Gastrocnemius medialis (tissue), 4 donors: ENCODE results near the gene RGS17. TPM values are rescaled to one million over a fixed set of nuclear protein-coding genes. Genes with fewer than 3 reads are reported as not detected.
"Not testable (repeated sequence)": the region's sequence is repeated elsewhere in the genome, so short reads cannot be mapped to it uniquely, and the experiment has no call there.

Experiments
- ATAC-seq, 2 donors: fragments of 150-250 bp; one replicate each; pipeline ENCODE4 v1.9.1; 2016
- DNase-seq, 2 donors: peaks; one replicate each; pipeline ENCODE4 v3.0.0-alpha.2; 2019
- H3K27ac ChIP-seq, 4 donors: fragments of 200-600 bp; sonication (generic); 1 replicate in 1 of 4; 2 replicates in 3 of 4; pipeline ENCODE4 v1.5.1; 2016 to 2018; ENCODE audit warnings: mild to moderate bottlenecking in 2 of 4, moderate library complexity in 1 of 4
- H3K27me3 ChIP-seq, 3 donors: fragments of 200-600 bp; sonication (generic) in 2 of 3; 1 replicate in 1 of 3; 2 replicates in 2 of 3; pipeline versions ENCODE4 v1.5.1 to v1.6.0; 2016 to 2019; ENCODE audit warnings: mild to moderate bottlenecking in 1 of 3, moderate library complexity in 1 of 3
- H3K36me3 ChIP-seq, 2 donors: fragments of 200-600 bp; sonication (generic) in 1 of 2; one replicate each; pipeline ENCODE4 v1.5.1; 2017 to 2018
- H3K4me1 ChIP-seq, 2 donors: fragments of 200-600 bp; sonication (generic) in 1 of 2; one replicate each; pipeline ENCODE4 v1.5.1; 2016 to 2017; ENCODE audit warnings: mild to moderate bottlenecking in 2 of 2
- H3K4me3 ChIP-seq, 4 donors: fragments of 200-600 bp; sonication (generic) in 3 of 4; 1 replicate in 1 of 4; 2 replicates in 3 of 4; pipeline ENCODE4 v1.5.1; 2016 to 2019; ENCODE audit warnings: mild to moderate bottlenecking in 2 of 4
- H3K9me3 ChIP-seq, 3 donors: fragments of 200-600 bp; sonication (generic) in 2 of 3; 1 replicate in 1 of 3; 2 replicates in 2 of 3; pipeline ENCODE4 v1.5.1; 2016 to 2019
- CTCF ChIP-seq, 5 experiments: fragments of 450-650 bp in 3 of 5; fragments of 200-600 bp in 2 of 5; sonication (generic) in 2 of 5; IDR thresholded peaks in 4 of 5; conservative IDR thresholded peaks in 1 of 5; 1 replicate in 4 of 5; 2 replicates in 1 of 5; pipeline ENCODE4 v1.5.1; 2016 to 2019; ENCODE audit warnings: antibody characterized with exemption in 5 of 5, mild to moderate bottlenecking in 3 of 5, moderate library complexity in 3 of 5
- POLR2A ChIP-seq, 2 donors: fragments of 450-650 bp; IDR thresholded peaks; one replicate each; pipeline ENCODE4 v1.6.1; 2017; ENCODE audit warnings: antibody characterized with exemption in 2 of 2, mild to moderate bottlenecking in 2 of 2, moderate library complexity in 2 of 2
- in situ Hi-C, 4 donors: fragments of 200-750 bp; cut with MboI; loops; one replicate each; pipeline versions ENCODE4 v1.15.0 to v1.8.0; 2017; ENCODE audit warnings: low sequenced_read_pairs in 4 of 4
- intact Hi-C: fragments of 100-400 bp; cut with DNase I; formaldehyde crosslinking; loops from one replicate; pipeline ENCODE4 v1.15.1; 2023; ENCODE audit warnings: low total_unique reads
- total RNA-seq, 4 donors: library from RNA; depleted of rRNA; stranded (reverse); fragments of >200 nt; gene quantifications; one replicate each; pipeline versions ENCODE4 v1.1.0 to v1.2.3, GENCODE V29; 2016

RGS17 gene
- total RNA-seq, 4 donors from 2014 or later = 0.11 TPM; not detected in 3

DNA sequence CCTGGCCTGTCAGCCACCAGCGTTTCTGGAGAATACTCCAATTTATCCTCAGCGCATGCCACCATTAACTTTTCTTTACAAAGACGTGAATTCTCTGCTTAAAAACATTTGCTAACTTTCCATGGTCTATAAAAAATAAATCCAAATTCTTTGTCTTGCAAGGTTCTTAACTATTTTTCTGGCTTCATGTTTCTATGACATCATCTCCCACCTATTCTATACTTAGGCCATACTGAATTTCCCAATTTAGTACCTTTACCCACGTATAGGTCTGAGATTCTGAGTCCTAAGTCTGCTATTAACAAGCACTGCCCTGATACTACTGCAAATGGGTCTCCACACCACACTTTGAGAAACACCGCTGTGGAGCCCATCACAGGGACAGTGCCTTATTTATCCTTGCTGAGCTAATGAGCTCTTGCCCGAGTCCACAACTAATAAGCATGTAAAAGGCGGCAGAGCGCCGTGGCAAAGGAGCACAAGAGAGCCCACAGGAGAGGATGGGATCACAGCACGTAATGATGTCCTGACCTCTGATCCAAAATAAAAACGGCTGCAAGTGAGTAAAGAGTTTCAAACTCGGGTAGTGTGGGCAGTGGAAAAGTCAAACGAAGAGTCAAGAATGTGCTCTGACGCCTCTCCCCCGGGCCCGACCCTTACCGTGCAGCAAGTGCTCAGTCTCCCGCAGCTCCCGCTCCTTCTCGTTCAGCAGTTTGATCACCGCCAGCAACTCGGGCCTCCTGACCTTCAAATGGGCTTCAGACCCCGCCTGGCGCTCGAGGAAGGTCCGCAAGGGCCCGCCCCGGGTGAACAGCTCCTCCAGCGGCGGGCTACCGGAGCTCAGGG is 129.1 kb downstream of the RGS17 start:
- H3K27me3 ChIP-seq = no peaks in the 10 kb centered on the region
- no peaks in the 10 kb centered on the region for H3K36me3 ChIP-seq
- DNase-seq = peak in 1 of 2 donors; percentile 10
- TF ChIP-seq POLR2A (IDR thresholded peaks at IDR 0.05) = no peak
- TF ChIP-seq CTCF (IDR thresholded peaks at IDR 0.05 in 4 of 5, conservative IDR thresholded peaks at IDR 0.05 in 1 of 5) = peak in 1 of 5 experiments; percentile 7
- intact Hi-C loops (loop anchor here (2.0 kb wide), 1 partner anchor 19 kb away; the partner anchor contains the start of gene FBXO5), in situ Hi-C loops (no loop called here)
- peak overlapping the region; percentile 74 to 89 (median 84) for H3K4me3 ChIP-seq
- H3K27ac ChIP-seq = peak overlapping the region; percentile 81 to 93 (median 88)
- ATAC-seq = peak; percentile 23 to 57
- H3K4me1 ChIP-seq = peaks cover 32 to 42% of the 10 kb centered on the region in 2 donors
- no peaks in the 10 kb centered on the region for H3K9me3 ChIP-seq

- H3K9me3 ChIP-seq, H3K36me3 ChIP-seq, in situ Hi-C loops, intact Hi-C loops, DNase-seq, H3K27me3 ChIP-seq, ATAC-seq: not testable (repeated sequence)
- peak overlapping the region in 1 of 4 donors; percentile 32 for H3K27ac ChIP-seq
- H3K4me3 ChIP-seq = peak overlapping the region in 1 of 4 donors; percentile 74
- H3K4me1 ChIP-seq = peaks cover 32 to 42% of the 10 kb centered on the region in 2 donors
Observed at GRCh38 chr6:153000790-153001189, 130.3 kb downstream of the RGS17 start.

DNA sequence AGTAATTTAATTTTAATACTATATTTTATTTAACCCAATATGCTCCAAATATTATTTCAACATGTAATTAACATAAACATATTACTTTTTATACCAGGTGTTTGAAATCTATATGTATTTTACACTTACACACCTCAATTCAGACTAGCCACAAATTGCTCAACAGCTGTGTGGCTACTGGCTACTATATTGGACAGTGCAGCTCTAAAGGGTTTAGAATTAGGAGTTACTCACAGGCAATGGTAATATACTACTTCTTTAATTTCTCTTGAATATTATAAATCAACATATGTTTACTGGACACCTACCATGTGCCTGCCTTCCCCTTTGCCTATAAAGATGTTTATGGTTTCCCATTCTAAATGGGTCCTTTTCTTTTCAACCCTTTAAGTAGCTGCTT is 130.8 kb downstream of the RGS17 start:
- H3K27ac ChIP-seq = peak overlapping the region in 1 of 4 donors; percentile 18
- no peak for TF ChIP-seq CTCF (IDR thresholded peaks at IDR 0.05 in 4 of 5, conservative IDR thresholded peaks at IDR 0.05 in 1 of 5)
- TF ChIP-seq POLR2A (IDR thresholded peaks at IDR 0.05) = no peak
- DNase-seq (no peak), ATAC-seq (no peak)
- H3K36me3 ChIP-seq = no peaks in the 10 kb centered on the region
- no peaks in the 10 kb centered on the region for H3K27me3 ChIP-seq
- no peak overlapping the region for H3K4me3 ChIP-seq
- H3K9me3 ChIP-seq = no peaks in the 10 kb centered on the region
- peaks cover 32 to 42% of the 10 kb centered on the region in 2 donors for H3K4me1 ChIP-seq
- in situ Hi-C loops = no loop called here
- intact Hi-C loops = no loop called here

- H3K9me3 ChIP-seq, H3K27ac ChIP-seq, DNase-seq, ATAC-seq, H3K27me3 ChIP-seq, H3K36me3 ChIP-seq, H3K4me3 ChIP-seq, intact Hi-C loops: not testable (repeated sequence)
- in situ Hi-C loops = loop anchor here in 1 of 4 donors (25.0 kb wide), 2 partner anchors 1562 to 1738 kb away; partner anchors contain the start of gene SCAF8
- peaks cover 32 to 40% of the 10 kb centered on the region in 2 donors for H3K4me1 ChIP-seq
Observed at GRCh38 chr6:152999538-152999937, 131.5 kb downstream of the RGS17 start.

DNA sequence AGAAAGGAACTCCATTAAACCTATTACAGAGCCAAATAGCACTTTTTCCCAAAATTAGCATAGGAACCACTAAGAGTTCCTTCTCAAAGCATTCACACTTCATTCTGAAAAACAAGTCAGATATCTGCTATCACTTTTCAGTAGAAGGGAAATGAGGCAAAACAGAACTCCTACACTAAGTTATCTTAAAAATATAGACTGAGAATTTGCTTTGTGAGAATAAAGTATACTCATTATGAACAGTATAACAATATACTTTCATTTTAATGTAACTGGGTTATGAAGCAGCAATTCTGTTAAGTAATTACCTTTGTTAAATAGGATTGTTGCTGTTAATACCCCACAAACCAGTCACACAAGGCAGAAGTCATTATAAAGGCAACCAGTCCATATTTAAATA is 137.2 kb downstream of the RGS17 start:
- TF ChIP-seq CTCF (IDR thresholded peaks at IDR 0.05 in 4 of 5, conservative IDR thresholded peaks at IDR 0.05 in 1 of 5) (no peak), POLR2A (IDR thresholded peaks at IDR 0.05) (no peak)
- no peak overlapping the region for H3K4me3 ChIP-seq
- H3K4me1 ChIP-seq = peaks cover 0 to 8% of the 10 kb centered on the region in 2 donors
- peaks cover 0 to 47% of the 10 kb centered on the region in 2 donors for H3K36me3 ChIP-seq
- in situ Hi-C loops = loop anchor here in 1 of 4 donors (25.0 kb wide), 2 partner anchors 1557 to 1743 kb away; partner anchors contain the start of gene SCAF8
- ATAC-seq (no peak), DNase-seq (no peak)
- intact Hi-C loops = no loop called here
- H3K9me3 ChIP-seq = no peaks in the 10 kb centered on the region
- H3K27ac ChIP-seq = no peak overlapping the region
- no peaks in the 10 kb centered on the region for H3K27me3 ChIP-seq
